Fibroblast of mammary gland (primary cell): ENCODE measurements around the gene FAM228B.
A peak's percentile ranks its signal among the peaks of the same experiment; 100 is the strongest.
"Not testable (repeated sequence)": the region's sequence is repeated elsewhere in the genome, so short reads cannot be mapped to it uniquely, and the experiment has no call there.

Experiments
- DNase-seq: peaks from one replicate; pipeline ENCODE4 v3.0.0-alpha.2; 2010; ENCODE audit warnings: low read depth
- H3K4me3 ChIP-seq: 2 replicates; pipeline ENCODE4 v1.5.1; 2011; ENCODE audit warnings: low read depth, mild to moderate bottlenecking, low read length, moderate library complexity; ENCODE audit not compliant: control insufficient read depth
- TF ChIP-seq, protein P1 (sequence below): conservative IDR thresholded peaks from 2 replicates; pipeline ENCODE4 v1.5.1; 2011; ENCODE audit warnings: low read depth, low read length, inconsistent platforms; ENCODE audit not compliant: control insufficient read depth, insufficient read depth

Gene FAM228B

DNA sequence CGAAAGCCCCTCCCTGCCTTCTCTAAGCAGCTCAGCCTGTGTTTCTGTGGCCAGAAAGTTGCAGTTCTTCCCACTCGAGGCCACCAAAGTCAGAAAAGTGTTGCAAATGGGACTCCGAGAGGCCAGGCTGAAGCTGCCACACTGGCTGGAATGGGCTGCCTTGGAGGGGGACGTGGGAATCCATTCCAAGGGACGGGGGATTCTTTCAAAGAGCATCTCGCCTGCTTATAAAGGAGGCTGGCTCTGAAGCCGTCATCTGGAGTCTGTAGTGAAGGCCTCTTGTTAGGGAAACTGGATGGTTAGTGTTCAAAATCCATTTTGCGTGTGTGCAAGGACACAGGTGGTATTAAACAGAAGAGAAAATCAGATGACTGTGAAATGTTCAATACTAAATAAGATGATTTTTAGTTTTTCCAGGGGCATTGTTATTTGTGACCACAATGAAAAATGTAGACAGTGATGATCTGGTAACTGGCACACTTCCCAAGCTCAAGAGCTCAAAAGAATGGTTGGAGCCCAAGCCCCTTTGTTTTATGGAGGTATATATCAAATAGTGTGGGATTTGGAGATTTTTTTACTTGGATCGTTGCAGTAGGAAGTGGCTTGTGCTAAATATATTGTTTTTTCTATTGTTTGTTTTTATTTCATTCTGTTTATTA, 782 bp downstream of the FAM228B start:
- TF ChIP-seq, protein P1, sequence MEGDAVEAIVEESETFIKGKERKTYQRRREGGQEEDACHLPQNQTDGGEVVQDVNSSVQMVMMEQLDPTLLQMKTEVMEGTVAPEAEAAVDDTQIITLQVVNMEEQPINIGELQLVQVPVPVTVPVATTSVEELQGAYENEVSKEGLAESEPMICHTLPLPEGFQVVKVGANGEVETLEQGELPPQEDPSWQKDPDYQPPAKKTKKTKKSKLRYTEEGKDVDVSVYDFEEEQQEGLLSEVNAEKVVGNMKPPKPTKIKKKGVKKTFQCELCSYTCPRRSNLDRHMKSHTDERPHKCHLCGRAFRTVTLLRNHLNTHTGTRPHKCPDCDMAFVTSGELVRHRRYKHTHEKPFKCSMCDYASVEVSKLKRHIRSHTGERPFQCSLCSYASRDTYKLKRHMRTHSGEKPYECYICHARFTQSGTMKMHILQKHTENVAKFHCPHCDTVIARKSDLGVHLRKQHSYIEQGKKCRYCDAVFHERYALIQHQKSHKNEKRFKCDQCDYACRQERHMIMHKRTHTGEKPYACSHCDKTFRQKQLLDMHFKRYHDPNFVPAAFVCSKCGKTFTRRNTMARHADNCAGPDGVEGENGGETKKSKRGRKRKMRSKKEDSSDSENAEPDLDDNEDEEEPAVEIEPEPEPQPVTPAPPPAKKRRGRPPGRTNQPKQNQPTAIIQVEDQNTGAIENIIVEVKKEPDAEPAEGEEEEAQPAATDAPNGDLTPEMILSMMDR = no peak
- DNase-seq = peak; percentile 34
- peak overlapping the region; percentile 80 for H3K4me3 ChIP-seq

- TF ChIP-seq, protein P1 = no peak
- DNase-seq = no peak
- no peak overlapping the region for H3K4me3 ChIP-seq
These were observed 2.7 kb downstream of the FAM228B start for GRCh38 chr2:24125956-24126355.

DNA sequence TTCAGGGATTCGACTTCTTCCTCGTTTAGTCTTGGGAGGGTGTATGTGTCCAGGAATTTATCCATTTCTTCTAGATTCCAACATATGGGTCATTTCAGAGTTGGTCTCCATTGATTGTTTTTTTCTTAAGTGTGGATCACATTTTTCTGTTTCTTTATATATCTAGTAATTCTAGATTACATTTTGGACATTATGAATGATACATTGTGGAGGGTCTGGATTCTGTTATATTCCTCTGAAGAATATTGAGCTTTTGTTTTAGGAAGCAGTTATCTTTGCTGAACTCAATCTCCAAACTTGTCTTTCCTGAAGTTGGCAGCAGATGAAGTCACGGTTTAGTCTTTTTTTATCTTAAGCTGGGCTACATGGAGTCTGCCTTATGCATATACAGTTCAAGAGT, 9.3 kb downstream of the FAM228B start:
- no peak for DNase-seq
- TF ChIP-seq, protein P1 = no peak

GRCh38 chr2:24140305-24140704, 17.0 kb downstream of the FAM228B start:
- DNase-seq, H3K4me3 ChIP-seq: not testable (repeated sequence)

More for the DNA sequence above, 9.3 kb downstream of the FAM228B start:
- no peak overlapping the region for H3K4me3 ChIP-seq

GRCh38 chr2:24147364-24147763, 24.1 kb downstream of the FAM228B start:
- H3K4me3 ChIP-seq = no peak overlapping the region
- TF ChIP-seq, protein P1 = no peak
- no peak for DNase-seq

GRCh38 chr2:24152413-24153197, 29.3 kb downstream of the FAM228B start:
- no peak overlapping the region for H3K4me3 ChIP-seq
- no peak for DNase-seq

DNA sequence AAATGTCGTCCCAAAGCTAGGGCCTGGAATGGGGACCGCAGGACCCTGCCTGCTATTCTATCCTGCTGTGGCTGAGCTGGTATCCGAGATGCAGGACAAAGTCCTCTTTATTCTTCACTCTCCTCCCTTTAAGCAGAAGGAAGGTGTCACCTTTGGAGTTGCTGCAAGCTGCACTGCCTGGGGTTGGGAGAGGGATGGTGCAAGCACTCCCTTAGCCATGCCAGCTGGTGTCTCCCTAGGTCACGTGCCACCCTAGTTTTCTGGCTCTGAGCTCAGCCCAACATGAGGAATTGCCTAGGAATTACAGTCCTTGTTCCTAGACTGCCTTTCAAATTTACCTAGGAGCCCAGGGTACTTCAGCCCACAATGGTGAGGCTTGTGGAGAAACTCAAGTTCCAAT, 30.2 kb downstream of the FAM228B start:
- DNase-seq = no peak
- TF ChIP-seq, protein P1 = no peak
- H3K4me3 ChIP-seq = no peak overlapping the region

More at GRCh38 chr2:24152413-24153197, 29.3 kb downstream of the FAM228B start:
- TF ChIP-seq, protein P1 = no peak
